Measurements from ENCODE around the gene CD22. TPM values are rescaled to one million over a fixed set of nuclear protein-coding genes. Genes with fewer than 3 reads are reported as not detected.

CD22 gene
- total and polyA plus RNA-seq, 9 donors: 54.2 to 264 (median 113) TPM

DNA sequence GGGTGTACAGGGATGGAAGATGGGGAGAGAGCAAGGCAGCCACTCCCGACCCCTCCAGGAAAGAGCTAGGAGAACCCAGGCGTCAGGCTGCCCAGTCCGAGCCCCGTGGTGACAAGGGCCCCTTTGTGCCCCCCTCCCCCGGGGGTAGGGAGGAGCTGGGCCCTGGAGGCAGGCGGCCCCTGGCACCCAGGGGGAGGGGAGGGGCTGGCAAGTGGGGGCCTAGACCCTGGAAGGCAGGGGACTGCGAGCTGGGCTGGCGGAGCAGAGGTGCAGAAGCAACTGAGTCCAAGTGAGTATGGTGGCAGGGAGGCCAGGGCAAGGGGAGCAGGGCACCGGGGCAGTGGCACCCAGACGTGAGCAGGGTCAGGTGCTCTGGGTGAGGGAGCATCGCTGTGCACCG lies 37.1 kb upstream of the CD22 start, which contains the start of gene MAG:
Gene MAG, plus strand, starts transcription at position 246 of the 400 bp plus-strand sequence. CDS start 3,248 bp downstream, outside the sequence.
- DNase-seq: no peak
- Histone ChIP-seq H3K27me3 (no peaks in the 10 kb centered on the region), H3K4me1 (ENCODE audit: insufficient read depth) (no peaks in the 10 kb centered on the region), H3K4me3 (no peak within 1 kb of the TSS), H3K9me3 (no peaks in the 10 kb centered on the region), H3K36me3 (no peaks in the 10 kb centered on the region), H3K27ac (no peak within 1 kb of the TSS)
- WGBS, 3 donors: 78 to 84% (median 84%) methylated on average over 8 to 12 of the region's 12 CpGs
- intact Hi-C loops (cut with DNase I): no loop called here
- TF ChIP-seq, protein P1, sequence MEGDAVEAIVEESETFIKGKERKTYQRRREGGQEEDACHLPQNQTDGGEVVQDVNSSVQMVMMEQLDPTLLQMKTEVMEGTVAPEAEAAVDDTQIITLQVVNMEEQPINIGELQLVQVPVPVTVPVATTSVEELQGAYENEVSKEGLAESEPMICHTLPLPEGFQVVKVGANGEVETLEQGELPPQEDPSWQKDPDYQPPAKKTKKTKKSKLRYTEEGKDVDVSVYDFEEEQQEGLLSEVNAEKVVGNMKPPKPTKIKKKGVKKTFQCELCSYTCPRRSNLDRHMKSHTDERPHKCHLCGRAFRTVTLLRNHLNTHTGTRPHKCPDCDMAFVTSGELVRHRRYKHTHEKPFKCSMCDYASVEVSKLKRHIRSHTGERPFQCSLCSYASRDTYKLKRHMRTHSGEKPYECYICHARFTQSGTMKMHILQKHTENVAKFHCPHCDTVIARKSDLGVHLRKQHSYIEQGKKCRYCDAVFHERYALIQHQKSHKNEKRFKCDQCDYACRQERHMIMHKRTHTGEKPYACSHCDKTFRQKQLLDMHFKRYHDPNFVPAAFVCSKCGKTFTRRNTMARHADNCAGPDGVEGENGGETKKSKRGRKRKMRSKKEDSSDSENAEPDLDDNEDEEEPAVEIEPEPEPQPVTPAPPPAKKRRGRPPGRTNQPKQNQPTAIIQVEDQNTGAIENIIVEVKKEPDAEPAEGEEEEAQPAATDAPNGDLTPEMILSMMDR (IDR thresholded peaks at IDR 0.05): no peak
- no peak for TF ChIP-seq POLR2A (IDR thresholded peaks at IDR 0.05)
- TF ChIP-seq EP300 (IDR thresholded peaks at IDR 0.05): no peak

GRCh38 chr19:35292421-35293362 lies 36.3 kb upstream of the CD22 start:
- 71 to 80% (median 75%) methylated on average over 23 of the region's 23 CpGs for WGBS, 3 donors
- no peaks in the 10 kb centered on the region for H3K36me3 ChIP-seq
- H3K9me3 ChIP-seq: no peaks in the 10 kb centered on the region
- TF ChIP-seq POLR2A (IDR thresholded peaks at IDR 0.05) (no peak), EP300 (IDR thresholded peaks at IDR 0.05) (no peak)
- TF ChIP-seq, protein P1 (IDR thresholded peaks at IDR 0.05): no peak
- no peaks in the 10 kb centered on the region for H3K4me1 ChIP-seq (ENCODE audit: insufficient read depth)
- H3K27me3 ChIP-seq: no peaks in the 10 kb centered on the region
- no peak for DNase-seq
- no peak overlapping the region for H3K4me3 ChIP-seq
- no peak overlapping the region for H3K27ac ChIP-seq
- intact Hi-C loops (cut with DNase I): no loop called here

GRCh38 chr19:35293363-35293739 lies 35.6 kb upstream of the CD22 start:
- WGBS, 3 donors: 23 to 41% (median 28%) methylated on average over 7 of the region's 7 CpGs

DNA sequence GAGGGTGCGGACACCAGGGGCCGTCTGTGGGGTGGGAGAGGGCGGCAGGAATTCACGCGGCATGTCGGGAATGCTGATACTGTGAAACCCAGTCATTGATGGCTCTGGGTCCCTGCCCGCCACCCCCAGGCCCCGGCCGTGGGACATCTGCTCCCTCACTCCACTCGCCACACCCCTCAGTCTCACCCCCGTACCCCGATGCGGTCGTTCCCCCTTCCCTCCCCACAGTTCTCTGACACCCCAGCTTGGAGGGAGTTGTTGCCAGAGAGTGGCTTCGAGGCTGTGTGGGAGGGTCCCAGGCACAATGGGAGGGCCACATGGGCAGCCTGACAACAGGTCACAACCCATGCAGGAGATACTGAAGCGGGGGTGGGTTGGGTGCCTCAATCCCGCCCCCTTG lies 35.2 kb upstream of the CD22 start:
- intact Hi-C loops (cut with DNase I): no loop called here
- Histone ChIP-seq H3K36me3 (no peaks in the 10 kb centered on the region), H3K9me3 (no peaks in the 10 kb centered on the region), H3K4me3 (no peak overlapping the region), H3K27ac (no peak overlapping the region), H3K27me3 (no peaks in the 10 kb centered on the region), H3K4me1 (ENCODE audit: insufficient read depth) (no peaks in the 10 kb centered on the region)
- no peak for DNase-seq
- 35 to 63% (median 42%) methylated on average over 17 of the region's 17 CpGs for WGBS, 3 donors
- TF ChIP-seq POLR2A (IDR thresholded peaks at IDR 0.05): no peak

More at GRCh38 chr19:35293363-35293739, 35.6 kb upstream of the CD22 start:
- H3K27me3 ChIP-seq: no peaks in the 10 kb centered on the region
- H3K36me3 ChIP-seq: no peaks in the 10 kb centered on the region
- no peak overlapping the region for H3K27ac ChIP-seq
- no peaks in the 10 kb centered on the region for H3K9me3 ChIP-seq
- intact Hi-C loops (cut with DNase I): no loop called here
- TF ChIP-seq POLR2A (IDR thresholded peaks at IDR 0.05) (no peak), EP300 (IDR thresholded peaks at IDR 0.05) (no peak)
- TF ChIP-seq, protein P1 (IDR thresholded peaks at IDR 0.05): no peak
- H3K4me3 ChIP-seq: no peak overlapping the region
- DNase-seq: no peak
- no peaks in the 10 kb centered on the region for H3K4me1 ChIP-seq (ENCODE audit: insufficient read depth)

GRCh38 chr19:35294328-35294727 lies 34.7 kb upstream of the CD22 start:
- no peak overlapping the region for H3K27ac ChIP-seq

More at GRCh38 chr19:35294328-35294727, 34.7 kb upstream of the CD22 start:
- TF ChIP-seq, protein P1 (IDR thresholded peaks at IDR 0.05): no peak
- TF ChIP-seq EP300 (IDR thresholded peaks at IDR 0.05) (no peak), POLR2A (IDR thresholded peaks at IDR 0.05) (no peak)
- no peaks in the 10 kb centered on the region for H3K27me3 ChIP-seq
- no peak for DNase-seq
- no peaks in the 10 kb centered on the region for H3K9me3 ChIP-seq
- H3K4me1 ChIP-seq (ENCODE audit: insufficient read depth): no peaks in the 10 kb centered on the region
- no peak overlapping the region for H3K4me3 ChIP-seq
- H3K36me3 ChIP-seq: no peaks in the 10 kb centered on the region
- intact Hi-C loops (cut with DNase I): no loop called here
- WGBS, 3 donors: 80 to 88% (median 81%) methylated on average over 3 of the region's 3 CpGs

All from ovary (tissue), 9 donors.